Measurements from ENCODE around the gene PDIA6.

PDIA6 gene

DNA sequence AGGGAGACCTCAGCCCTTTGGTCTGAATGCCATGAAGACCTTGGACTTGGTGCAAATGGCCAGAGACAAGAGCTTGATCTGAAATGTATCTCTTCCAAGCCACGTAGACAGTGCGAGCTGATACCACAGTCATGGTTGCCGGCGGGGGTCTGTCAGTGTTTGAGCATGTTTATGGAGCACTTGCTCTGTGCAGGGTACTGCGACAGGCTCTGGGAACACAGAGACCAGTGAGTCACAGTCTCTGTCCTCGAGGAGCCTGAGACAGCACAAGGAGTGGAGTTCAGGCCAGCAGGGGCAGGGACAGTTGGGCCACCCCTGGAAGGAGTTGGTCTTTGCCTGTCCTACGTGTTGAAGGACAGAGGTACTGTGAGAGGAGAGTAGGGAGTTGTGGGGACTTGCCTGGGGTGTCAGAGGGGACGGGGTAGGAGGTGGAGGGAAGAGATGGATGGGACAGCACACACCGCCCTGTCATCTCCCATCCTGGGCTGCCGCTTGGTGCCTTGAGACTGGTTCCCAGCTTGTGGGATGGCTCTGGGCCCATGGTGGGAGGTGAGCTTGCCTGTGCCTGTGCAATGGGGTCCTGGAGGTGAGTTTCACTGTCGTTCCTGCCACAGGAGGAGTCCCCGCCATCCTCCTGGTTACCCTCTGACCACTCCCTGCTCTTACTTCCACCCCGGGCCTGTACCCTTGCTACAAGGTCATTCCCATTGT is 51.6 kb downstream of the PDIA6 start:
- Histone ChIP-seq H3K79me2 (ENCODE audit: insufficient read depth, low read length) (no peaks in the 10 kb centered on the region), H3K4me1 (ENCODE audit: insufficient read depth, low read length, severe bottlenecking) (no peaks in the 10 kb centered on the region), H3K9ac (ENCODE audit: low read length) (no peak overlapping the region), H3K9me2 (ENCODE audit: low read depth, low read length) (no peaks in the 10 kb centered on the region), H3K36me3 (ENCODE audit: insufficient read depth, low read length) (no peaks in the 10 kb centered on the region), H2AFZ (ENCODE audit: low read length) (no peak overlapping the region), H3F3A (ENCODE audit: insufficient read depth, low read length) (no peaks in the 10 kb centered on the region), H3K4me3 (ENCODE audit: low read depth, low read length, poor library complexity, severe bottlenecking) (no peak overlapping the region), H3K27me3 (ENCODE audit: insufficient read depth, low read length) (no peaks in the 10 kb centered on the region), H3K9me3 (ENCODE audit: low read length) (no peaks in the 10 kb centered on the region), H3K27ac (ENCODE audit: low read depth, low read length, poor library complexity, severe bottlenecking) (no peak overlapping the region), H3K4me2 (ENCODE audit: low read length) (no peak overlapping the region), H4K20me1 (ENCODE audit: insufficient read depth, low read length) (no peaks in the 10 kb centered on the region)
- no peak for TF ChIP-seq EZH2 (IDR thresholded peaks at IDR 0.05; ENCODE audit: borderline replicate concordance, low read length)
- TF ChIP-seq, protein P1, sequence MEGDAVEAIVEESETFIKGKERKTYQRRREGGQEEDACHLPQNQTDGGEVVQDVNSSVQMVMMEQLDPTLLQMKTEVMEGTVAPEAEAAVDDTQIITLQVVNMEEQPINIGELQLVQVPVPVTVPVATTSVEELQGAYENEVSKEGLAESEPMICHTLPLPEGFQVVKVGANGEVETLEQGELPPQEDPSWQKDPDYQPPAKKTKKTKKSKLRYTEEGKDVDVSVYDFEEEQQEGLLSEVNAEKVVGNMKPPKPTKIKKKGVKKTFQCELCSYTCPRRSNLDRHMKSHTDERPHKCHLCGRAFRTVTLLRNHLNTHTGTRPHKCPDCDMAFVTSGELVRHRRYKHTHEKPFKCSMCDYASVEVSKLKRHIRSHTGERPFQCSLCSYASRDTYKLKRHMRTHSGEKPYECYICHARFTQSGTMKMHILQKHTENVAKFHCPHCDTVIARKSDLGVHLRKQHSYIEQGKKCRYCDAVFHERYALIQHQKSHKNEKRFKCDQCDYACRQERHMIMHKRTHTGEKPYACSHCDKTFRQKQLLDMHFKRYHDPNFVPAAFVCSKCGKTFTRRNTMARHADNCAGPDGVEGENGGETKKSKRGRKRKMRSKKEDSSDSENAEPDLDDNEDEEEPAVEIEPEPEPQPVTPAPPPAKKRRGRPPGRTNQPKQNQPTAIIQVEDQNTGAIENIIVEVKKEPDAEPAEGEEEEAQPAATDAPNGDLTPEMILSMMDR (IDR thresholded peaks at IDR 0.05; ENCODE audit: low read length): no peak

GRCh38 chr2:10759151-10759714 is 53.4 kb downstream of the PDIA6 start:
- Histone ChIP-seq H2AFZ (ENCODE audit: low read length) (no peak overlapping the region), H4K20me1 (ENCODE audit: insufficient read depth, low read length) (no peaks in the 10 kb centered on the region), H3K9me3 (ENCODE audit: low read length) (no peaks in the 10 kb centered on the region), H3K27me3 (ENCODE audit: insufficient read depth, low read length) (no peaks in the 10 kb centered on the region), H3K9ac (ENCODE audit: low read length) (no peak overlapping the region), H3K4me2 (ENCODE audit: low read length) (no peak overlapping the region), H3K27ac (ENCODE audit: low read depth, low read length, poor library complexity, severe bottlenecking) (no peak overlapping the region), H3K4me3 (ENCODE audit: low read depth, low read length, poor library complexity, severe bottlenecking) (no peak overlapping the region), H3K4me1 (ENCODE audit: insufficient read depth, low read length, severe bottlenecking) (no peaks in the 10 kb centered on the region), H3F3A (ENCODE audit: insufficient read depth, low read length) (no peaks in the 10 kb centered on the region), H3K9me2 (ENCODE audit: low read depth, low read length) (no peaks in the 10 kb centered on the region), H3K79me2 (ENCODE audit: insufficient read depth, low read length) (no peaks in the 10 kb centered on the region), H3K36me3 (ENCODE audit: insufficient read depth, low read length) (no peaks in the 10 kb centered on the region)
- no peak for TF ChIP-seq EZH2 (IDR thresholded peaks at IDR 0.05; ENCODE audit: borderline replicate concordance, low read length)
- TF ChIP-seq, protein P1 (IDR thresholded peaks at IDR 0.05; ENCODE audit: low read length): no peak

GRCh38 chr2:10757814-10758286 is 54.7 kb downstream of the PDIA6 start:
- H3F3A ChIP-seq (ENCODE audit: insufficient read depth, low read length): no peaks in the 10 kb centered on the region

More at GRCh38 chr2:10757814-10758286, 54.7 kb downstream of the PDIA6 start:
- Histone ChIP-seq H3K27ac (ENCODE audit: low read depth, low read length, poor library complexity, severe bottlenecking) (no peak overlapping the region), H3K4me3 (ENCODE audit: low read depth, low read length, poor library complexity, severe bottlenecking) (no peak overlapping the region), H3K4me2 (ENCODE audit: low read length) (no peak overlapping the region), H3K4me1 (ENCODE audit: insufficient read depth, low read length, severe bottlenecking) (no peaks in the 10 kb centered on the region), H3K9me2 (ENCODE audit: low read depth, low read length) (no peaks in the 10 kb centered on the region), H3K9me3 (ENCODE audit: low read length) (no peaks in the 10 kb centered on the region), H4K20me1 (ENCODE audit: insufficient read depth, low read length) (no peaks in the 10 kb centered on the region), H3K27me3 (ENCODE audit: insufficient read depth, low read length) (no peaks in the 10 kb centered on the region), H3K9ac (ENCODE audit: low read length) (no peak overlapping the region), H3K36me3 (ENCODE audit: insufficient read depth, low read length) (no peaks in the 10 kb centered on the region), H3K79me2 (ENCODE audit: insufficient read depth, low read length) (no peaks in the 10 kb centered on the region), H2AFZ (ENCODE audit: low read length) (no peak overlapping the region)
- TF ChIP-seq, protein P1 (IDR thresholded peaks at IDR 0.05; ENCODE audit: low read length): no peak
- TF ChIP-seq EZH2 (IDR thresholded peaks at IDR 0.05; ENCODE audit: borderline replicate concordance, low read length): no peak
